Loucy (cell line): ENCODE results near the gene ZNF536.

Source experiments
- EZH2phosphoT487 ChIP-seq: fragments of 200-600 bp; IDR thresholded peaks from 2 replicates; pipeline ENCODE4 v1.6.1; 2018; ENCODE audit warnings: antibody characterized with exemption, mild to moderate bottlenecking, moderate library complexity, borderline replicate concordance
- TF ChIP-seq, protein P1 (sequence below): fragments of 200-600 bp; sonication (generic); conservative IDR thresholded peaks from 2 replicates; pipeline ENCODE4 v1.5.1; 2014; ENCODE audit warnings: mild to moderate bottlenecking, antibody characterized with exemption, low read length

DNA sequence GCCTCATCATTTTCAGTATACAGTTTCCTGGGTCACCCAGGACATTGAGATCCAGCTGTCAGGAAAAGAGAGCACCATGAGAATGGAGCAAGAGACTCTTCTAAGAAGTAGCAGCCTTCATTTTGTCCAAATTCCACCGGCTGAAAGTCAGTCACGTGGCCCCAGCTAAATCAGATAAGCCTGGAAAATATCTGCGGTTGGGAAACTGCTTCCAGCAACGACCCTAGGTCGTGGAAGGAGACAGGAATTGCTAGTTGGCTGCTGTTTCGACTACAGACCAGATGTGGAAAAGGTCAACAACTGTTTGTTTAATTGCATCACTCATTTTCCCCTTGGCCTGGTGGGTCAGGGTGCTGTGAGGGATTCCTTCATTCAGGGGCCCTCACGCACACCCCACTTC is 107.0 kb downstream of the ZNF536 start:
- TF ChIP-seq, protein P1, sequence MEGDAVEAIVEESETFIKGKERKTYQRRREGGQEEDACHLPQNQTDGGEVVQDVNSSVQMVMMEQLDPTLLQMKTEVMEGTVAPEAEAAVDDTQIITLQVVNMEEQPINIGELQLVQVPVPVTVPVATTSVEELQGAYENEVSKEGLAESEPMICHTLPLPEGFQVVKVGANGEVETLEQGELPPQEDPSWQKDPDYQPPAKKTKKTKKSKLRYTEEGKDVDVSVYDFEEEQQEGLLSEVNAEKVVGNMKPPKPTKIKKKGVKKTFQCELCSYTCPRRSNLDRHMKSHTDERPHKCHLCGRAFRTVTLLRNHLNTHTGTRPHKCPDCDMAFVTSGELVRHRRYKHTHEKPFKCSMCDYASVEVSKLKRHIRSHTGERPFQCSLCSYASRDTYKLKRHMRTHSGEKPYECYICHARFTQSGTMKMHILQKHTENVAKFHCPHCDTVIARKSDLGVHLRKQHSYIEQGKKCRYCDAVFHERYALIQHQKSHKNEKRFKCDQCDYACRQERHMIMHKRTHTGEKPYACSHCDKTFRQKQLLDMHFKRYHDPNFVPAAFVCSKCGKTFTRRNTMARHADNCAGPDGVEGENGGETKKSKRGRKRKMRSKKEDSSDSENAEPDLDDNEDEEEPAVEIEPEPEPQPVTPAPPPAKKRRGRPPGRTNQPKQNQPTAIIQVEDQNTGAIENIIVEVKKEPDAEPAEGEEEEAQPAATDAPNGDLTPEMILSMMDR: no peak
- TF ChIP-seq EZH2phosphoT487: no peak
